HepG2 (cell line): Measurements from ENCODE around the gene ARHGAP5. TPM values are rescaled to one million over a fixed set of nuclear protein-coding genes. Genes with fewer than 3 reads are reported as not detected.

ENCODE experiments used
- ARNT2 ChIP-seq: sonication (generic); formaldehyde crosslinking; IDR thresholded peaks from 2 replicates; pipeline ENCODE4 v1.8.0; 2022; ENCODE audit warnings: mild to moderate bottlenecking, low read depth, missing genetic modification reagents, moderate library complexity
- ATF7-NPFF ChIP-seq: sonication (generic); formaldehyde crosslinking; IDR thresholded peaks from 2 replicates; pipeline ENCODE4 v1.8.1; 2023; ENCODE audit warnings: mild to moderate bottlenecking, low read depth, missing genetic modification reagents, moderate library complexity
- BRCA1 ChIP-seq: sonication (generic); formaldehyde crosslinking; IDR thresholded peaks from 2 replicates; pipeline ENCODE4 v1.4.0; 2020; ENCODE audit warnings: missing genetic modification reagents
- HOXA5 ChIP-seq: sonication (generic); formaldehyde crosslinking; IDR thresholded peaks from 2 replicates; pipeline ENCODE4 v1.4.0; 2020; ENCODE audit warnings: missing genetic modification reagents
- KIAA2018 ChIP-seq: sonication (generic); formaldehyde crosslinking; IDR thresholded peaks from 2 replicates; pipeline ENCODE4 v1.5.0; 2020; ENCODE audit warnings: mild to moderate bottlenecking, missing genetic modification reagents, borderline replicate concordance
- KLF13 ChIP-seq: sonication (generic); formaldehyde crosslinking; IDR thresholded peaks from 2 replicates; pipeline ENCODE4 v1.4.0; 2020; ENCODE audit warnings: mild to moderate bottlenecking, missing genetic modification reagents
- MED13 ChIP-seq: sonication (generic); formaldehyde crosslinking; IDR thresholded peaks from 2 replicates; pipeline ENCODE4 v1.5.0; 2020; ENCODE audit warnings: missing genetic modification reagents
- NFE2 ChIP-seq: sonication (generic); formaldehyde crosslinking; IDR thresholded peaks from 2 replicates; pipeline ENCODE4 v1.4.0; 2020; ENCODE audit warnings: missing genetic modification reagents
- POLR2G ChIP-seq: fragments of 200-400 bp; formaldehyde crosslinking; IDR thresholded peaks from 2 replicates; pipeline ENCODE4 v1.6.1; 2018; ENCODE audit warnings: mild to moderate bottlenecking, low read depth, low read length, moderate library complexity
- RFX5 ChIP-seq: IDR thresholded peaks from 2 replicates; pipeline ENCODE4 v1.6.1; 2011; ENCODE audit warnings: low read depth, low read length, improper control_type of control experiment
- SCMH1 ChIP-seq: sonication (generic); formaldehyde crosslinking; IDR thresholded peaks from 2 replicates; pipeline ENCODE4 v1.9.0; 2021; ENCODE audit warnings: missing genetic modification reagents, mild to moderate bottlenecking, borderline replicate concordance
- SIN3A ChIP-seq: IDR thresholded peaks from 2 replicates; pipeline ENCODE4 v1.6.1; 2011; ENCODE audit warnings: low read depth, mild to moderate bottlenecking, control low read depth, low read length, borderline replicate concordance
- TBX2 ChIP-seq: sonication (generic); formaldehyde crosslinking; IDR thresholded peaks from 2 replicates; pipeline ENCODE4 v1.5.0; 2020; ENCODE audit warnings: missing genetic modification reagents, mild to moderate bottlenecking, borderline replicate concordance
- ZBTB44 ChIP-seq: sonication (generic); formaldehyde crosslinking; IDR thresholded peaks from 2 replicates; pipeline ENCODE4 v1.4.0; 2020; ENCODE audit warnings: missing genetic modification reagents
- ZFP37 ChIP-seq: sonication (generic); formaldehyde crosslinking; IDR thresholded peaks from 2 replicates; pipeline ENCODE4 v1.4.0; 2020; ENCODE audit warnings: missing genetic modification reagents, borderline replicate concordance
- ZNF317 ChIP-seq: sonication (generic); formaldehyde crosslinking; IDR thresholded peaks from 2 replicates; pipeline ENCODE4 v1.5.0; 2020; ENCODE audit warnings: mild to moderate bottlenecking, missing genetic modification reagents
- ZNF382 ChIP-seq: sonication (generic); formaldehyde crosslinking; IDR thresholded peaks from 2 replicates; pipeline ENCODE4 v1.5.0; 2020; ENCODE audit warnings: missing genetic modification reagents, mild to moderate bottlenecking, borderline replicate concordance
- ZNF569 ChIP-seq: sonication (generic); formaldehyde crosslinking; IDR thresholded peaks from 2 replicates; pipeline ENCODE4 v1.5.0; 2020; ENCODE audit warnings: mild to moderate bottlenecking, missing genetic modification reagents, moderate library complexity, borderline replicate concordance
- ZNF670 ChIP-seq: sonication (generic); formaldehyde crosslinking; IDR thresholded peaks from 2 replicates; pipeline ENCODE4 v1.8.0; 2022; ENCODE audit warnings: mild to moderate bottlenecking, missing genetic modification reagents, borderline replicate concordance
- ZUFSP ChIP-seq: sonication (generic); formaldehyde crosslinking; IDR thresholded peaks from 2 replicates; pipeline ENCODE4 v1.9.0; 2021; ENCODE audit warnings: missing genetic modification reagents, mild to moderate bottlenecking, borderline replicate concordance
- polyA plus RNA-seq, 8 experiments: library from polyadenylated mRNA; depleted of rRNA in 3 of 8; stranded (reverse) in 7 of 8; unstranded in 1 of 8; fragments of >200 nt; fragmentation: Illumina TruSeq in 4 of 8; extraction: Trizol in 4 of 8; gene quantifications; 2 replicates each; pipeline versions ENCODE4 v1.2.1 to v1.2.3, GENCODE V29; 2011 to 2016; ENCODE audit warnings: low read depth in 4 of 8, missing spikeins in 1 of 8, mixed read lengths in 1 of 8; ENCODE audit not compliant: insufficient read depth in 1 of 8
- total RNA-seq, 5 experiments: library from RNA; depleted of rRNA; stranded (reverse); fragments of >200 nt; fragmentation: Illumina TruSeq; extraction: Trizol; gene quantifications; 2 replicates each; pipeline ENCODE4 v1.2.3, GENCODE V29; 2016; ENCODE audit warnings: low read depth in 1 of 5

The ARHGAP5 gene
- total and polyA plus RNA-seq, 2 of the 13 experiments (the other 11 are each of a cell fraction or from before 2014, with no cell fraction given), result 33.7 to 144 TPM

DNA sequence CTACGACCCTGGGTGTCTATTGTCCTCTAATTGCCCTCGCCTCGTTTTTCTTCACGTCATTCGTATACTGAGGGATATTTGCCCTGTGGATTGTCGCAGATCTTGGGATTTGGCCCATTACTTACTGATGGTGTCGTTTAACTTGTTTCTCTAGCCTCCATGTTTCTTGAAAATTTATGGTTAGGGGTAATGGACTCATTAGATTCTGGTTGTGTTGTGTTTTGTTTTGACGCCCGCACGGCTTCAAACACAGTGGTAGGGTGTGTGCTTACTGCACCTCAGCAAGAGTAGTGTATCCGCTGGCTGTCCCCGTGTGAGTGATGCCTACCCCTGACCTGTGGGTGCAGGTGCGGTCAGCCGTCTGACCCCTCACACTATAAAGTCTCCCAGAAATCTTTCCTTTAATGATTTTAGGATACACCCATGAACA is 126.8 kb downstream of the ARHGAP5 start (continued):
- TF ChIP-seq ZUFSP (no peak), ARNT2 (CRISPR knock-in tag) (0 out of 2 replicates have a peak, but pooled peaks have one; percentile 20), ZFP37 (CRISPR knock-in tag) (no peak; the same call in 1 of the 2 replicates), ATF7-NPFF (CRISPR knock-in tag) (no peak), ZNF670 (CRISPR knock-in tag) (no peak), ZNF317 (CRISPR knock-in tag) (peak; percentile 75), ZNF382 (CRISPR knock-in tag) (no peak), MED13 (no peak), NFE2 (CRISPR knock-in tag) (no peak), KIAA2018 (CRISPR knock-in tag) (no peak), ZNF569 (CRISPR knock-in tag) (peak; percentile 8; the same call in 1 of the 2 replicates), POLR2G (no peak), RFX5 (no peak), BRCA1 (no peak), KLF13 (CRISPR knock-in tag) (peak; percentile 35; the same call in 1 of the 2 replicates), TBX2 (CRISPR knock-in tag) (no peak), HOXA5 (CRISPR knock-in tag) (no peak), SCMH1 (CRISPR knock-in tag) (no peak), ZBTB44 (peak; percentile 79; the same call in 1 of the 2 replicates), SIN3A (no peak)
